Stimulated activated effector memory CD8-positive, alpha-beta T cell treated with anti-CD3 and anti-CD28 coated beads, Interleukin-12 subunit alpha, Interleukin-12 subunit beta, amount 100 ng/mL, for 72 hours (primary cell): ENCODE results near the gene ZFAND3.

Experiments used
- ATAC-seq: fragments of 150-1000 bp; cut with Tn5 transposase; 2 replicates; pipeline ENCODE4 v1.10.0; 2021
- DNase-seq, 2 donors: peaks; one replicate each; pipeline ENCODE4 v3.0.0; 2021 to 2022; ENCODE audit warnings: low spot score in 2 of 2
- H3K27ac Mint-ChIP-seq: one replicate; pipeline ENCODE4 v1.8.0; 2022; ENCODE audit warnings: mild to moderate bottlenecking, mixed read lengths
- H3K36me3 Mint-ChIP-seq: one replicate; pipeline ENCODE4 v1.8.0; 2022; ENCODE audit warnings: mild to moderate bottlenecking, mixed read lengths
- H3K4me1 Mint-ChIP-seq: one replicate; pipeline ENCODE4 v1.8.0; 2022; ENCODE audit warnings: mixed read lengths
- H3K4me3 Mint-ChIP-seq: one replicate; pipeline ENCODE4 v1.8.0; 2022; ENCODE audit warnings: mild to moderate bottlenecking, mixed read lengths
- H3K9me3 Mint-ChIP-seq: one replicate; pipeline ENCODE4 v1.8.0; 2022; ENCODE audit warnings: mixed read lengths

Gene ZFAND3

GRCh38 chr6:37965964-37966676, 146.6 kb downstream of the ZFAND3 start:
- Mint-ChIP-seq H3K9me3 (peaks cover 4% of the 10 kb centered on the region), H3K27ac (no peak overlapping the region), H3K4me1 (peaks cover 69% of the 10 kb centered on the region), H3K36me3 (no peaks in the 10 kb centered on the region), H3K4me3 (no peak overlapping the region)
- DNase-seq (no peak), ATAC-seq (peak; percentile 93)

GRCh38 chr6:37966801-37967200, 147.3 kb downstream of the ZFAND3 start:
- peaks cover 4% of the 10 kb centered on the region for H3K9me3 Mint-ChIP-seq
- DNase-seq (no peak), ATAC-seq (no peak)
- no peak overlapping the region for H3K27ac Mint-ChIP-seq
- H3K4me3 Mint-ChIP-seq, result no peak overlapping the region
- H3K4me1 Mint-ChIP-seq, result peaks cover 67% of the 10 kb centered on the region
- no peaks in the 10 kb centered on the region for H3K36me3 Mint-ChIP-seq

- no peak for DNase-seq
- H3K9me3 Mint-ChIP-seq, result no peaks in the 10 kb centered on the region
Observed at GRCh38 chr6:37967651-37968050, 148.1 kb downstream of the ZFAND3 start.

GRCh38 chr6:37971266-37971665, 151.7 kb downstream of the ZFAND3 start:
- DNase-seq, result no peak
- H3K36me3 Mint-ChIP-seq, result no peaks in the 10 kb centered on the region
- no peaks in the 10 kb centered on the region for H3K9me3 Mint-ChIP-seq
- peak overlapping the region; percentile 67 for H3K27ac Mint-ChIP-seq
- ATAC-seq, result no peak
- no peak overlapping the region for H3K4me3 Mint-ChIP-seq
- H3K4me1 Mint-ChIP-seq, result peaks cover 43% of the 10 kb centered on the region

More at GRCh38 chr6:37967651-37968050, 148.1 kb downstream of the ZFAND3 start:
- H3K4me1 Mint-ChIP-seq, result peaks cover 67% of the 10 kb centered on the region
- no peaks in the 10 kb centered on the region for H3K36me3 Mint-ChIP-seq
- no peak overlapping the region for H3K4me3 Mint-ChIP-seq
- no peak for ATAC-seq
- no peak overlapping the region for H3K27ac Mint-ChIP-seq

- Mint-ChIP-seq H3K4me3 (no peak overlapping the region), H3K27ac (peak overlapping the region; percentile 67), H3K4me1 (peaks cover 44% of the 10 kb centered on the region), H3K36me3 (no peaks in the 10 kb centered on the region), H3K9me3 (no peaks in the 10 kb centered on the region)
- DNase-seq, result no peak
- no peak for ATAC-seq
Observed at GRCh38 chr6:37971711-37972390, 152.3 kb downstream of the ZFAND3 start.

- no peak for DNase-seq
- no peak overlapping the region for H3K4me3 Mint-ChIP-seq
- ATAC-seq, result no peak
Observed at GRCh38 chr6:37972994-37973757, 153.6 kb downstream of the ZFAND3 start.

GRCh38 chr6:37974381-37974780, 154.9 kb downstream of the ZFAND3 start:
- H3K4me1 Mint-ChIP-seq, result peaks cover 40% of the 10 kb centered on the region
- no peak overlapping the region for H3K4me3 Mint-ChIP-seq
- H3K36me3 Mint-ChIP-seq, result no peaks in the 10 kb centered on the region
- no peaks in the 10 kb centered on the region for H3K9me3 Mint-ChIP-seq
- no peak overlapping the region for H3K27ac Mint-ChIP-seq
- no peak for DNase-seq
- ATAC-seq, result no peak

More at GRCh38 chr6:37972994-37973757, 153.6 kb downstream of the ZFAND3 start:
- Mint-ChIP-seq H3K36me3 (no peaks in the 10 kb centered on the region), H3K9me3 (no peaks in the 10 kb centered on the region), H3K27ac (no peak overlapping the region), H3K4me1 (peaks cover 41% of the 10 kb centered on the region)

- Mint-ChIP-seq H3K36me3 (no peaks in the 10 kb centered on the region), H3K4me1 (peaks cover 45% of the 10 kb centered on the region)
- DNase-seq, result no peak
Observed at GRCh38 chr6:37974943-37975342, 155.4 kb downstream of the ZFAND3 start.

GRCh38 chr6:37977715-37978114, 158.2 kb downstream of the ZFAND3 start:
- peak overlapping the region; percentile 52 for H3K27ac Mint-ChIP-seq
- no peak overlapping the region for H3K4me3 Mint-ChIP-seq

More at GRCh38 chr6:37974943-37975342, 155.4 kb downstream of the ZFAND3 start:
- Mint-ChIP-seq H3K4me3 (no peak overlapping the region), H3K27ac (no peak overlapping the region), H3K9me3 (no peaks in the 10 kb centered on the region)
- no peak for ATAC-seq

GRCh38 chr6:37979392-37980221, 160.1 kb downstream of the ZFAND3 start:
- Mint-ChIP-seq H3K4me1 (peaks cover 62% of the 10 kb centered on the region), H3K27ac (no peak overlapping the region), H3K4me3 (no peak overlapping the region)

More at GRCh38 chr6:37977715-37978114, 158.2 kb downstream of the ZFAND3 start:
- Mint-ChIP-seq H3K9me3 (no peaks in the 10 kb centered on the region), H3K4me1 (peaks cover 49% of the 10 kb centered on the region), H3K36me3 (no peaks in the 10 kb centered on the region)
- ATAC-seq, result no peak
- no peak for DNase-seq

GRCh38 chr6:37980222-37980595, 160.7 kb downstream of the ZFAND3 start:
- Mint-ChIP-seq H3K27ac (no peak overlapping the region), H3K36me3 (no peaks in the 10 kb centered on the region), H3K9me3 (no peaks in the 10 kb centered on the region), H3K4me1 (peaks cover 63% of the 10 kb centered on the region), H3K4me3 (no peak overlapping the region)
- DNase-seq (no peak), ATAC-seq (no peak)

More at GRCh38 chr6:37979392-37980221, 160.1 kb downstream of the ZFAND3 start:
- H3K9me3 Mint-ChIP-seq, result no peaks in the 10 kb centered on the region
- H3K36me3 Mint-ChIP-seq, result no peaks in the 10 kb centered on the region
- ATAC-seq (no peak), DNase-seq (no peak)

GRCh38 chr6:37981626-37982025, 162.1 kb downstream of the ZFAND3 start:
- no peak overlapping the region for H3K27ac Mint-ChIP-seq
- H3K4me1 Mint-ChIP-seq, result peaks cover 72% of the 10 kb centered on the region
- no peaks in the 10 kb centered on the region for H3K9me3 Mint-ChIP-seq
- no peak for ATAC-seq
- no peak for DNase-seq
- H3K4me3 Mint-ChIP-seq, result no peak overlapping the region
- H3K36me3 Mint-ChIP-seq, result no peaks in the 10 kb centered on the region

GRCh38 chr6:37982317-37982716, 162.8 kb downstream of the ZFAND3 start:
- Mint-ChIP-seq H3K36me3 (no peaks in the 10 kb centered on the region), H3K4me1 (peaks cover 77% of the 10 kb centered on the region), H3K27ac (no peak overlapping the region), H3K9me3 (no peaks in the 10 kb centered on the region), H3K4me3 (no peak overlapping the region)
- ATAC-seq, result no peak
- no peak for DNase-seq

- Mint-ChIP-seq H3K27ac (peak overlapping the region; percentile 2), H3K4me1 (peaks cover 78% of the 10 kb centered on the region), H3K36me3 (no peaks in the 10 kb centered on the region), H3K9me3 (no peaks in the 10 kb centered on the region), H3K4me3 (no peak overlapping the region)
- peak; percentile 74 for ATAC-seq
- no peak for DNase-seq
Observed at GRCh38 chr6:37983720-37984501, 164.4 kb downstream of the ZFAND3 start.
